Measurements from ENCODE around the gene ISCA1. TPM values are rescaled to one million over a fixed set of nuclear protein-coding genes. Genes with fewer than 3 reads are reported as not detected.

Gene ISCA1
- polyA plus RNA-seq, 3 donors from 2014 or later = 50.8 to 95.3 (median 74.9) TPM

GRCh38 chr9:86279839-86280238 lies 2.5 kb downstream of the ISCA1 start:
- peaks cover 41 to 59% of the 10 kb centered on the region in 2 donors for H3K4me1 Mint-ChIP-seq
- H3K4me3 Mint-ChIP-seq = peak overlapping the region in 4 of 5 donors; percentile 49 to 64 (median 54)
- no peaks in the 10 kb centered on the region for H3K9me3 Mint-ChIP-seq
- H3K27me3 Mint-ChIP-seq (ENCODE audit: low read depth in 3 of 3) = peaks cover 5 to 13% (median 12%) of the 10 kb centered on the region in 3 donors
- peaks cover 0 to 7% (median 0%) of the 10 kb centered on the region in 3 donors for H3K36me3 Mint-ChIP-seq
- no peak for DNase-seq
- H3K27ac Mint-ChIP-seq = peak overlapping the region in 2 of 6 donors; percentile 53 to 62

- DNase-seq = no peak
- H3K36me3 Mint-ChIP-seq = peaks cover 4 to 24% (median 7%) of the 10 kb centered on the region in 3 donors
- no peak overlapping the region for H3K27ac Mint-ChIP-seq
- no peaks in the 10 kb centered on the region for H3K9me3 Mint-ChIP-seq
- no peak overlapping the region for H3K4me3 Mint-ChIP-seq
- H3K4me1 Mint-ChIP-seq = peaks cover 28 to 60% of the 10 kb centered on the region in 2 donors
- peaks cover 0 to 5% (median 3%) of the 10 kb centered on the region in 3 donors for H3K27me3 Mint-ChIP-seq (ENCODE audit: low read depth in 3 of 3)
Observed at GRCh38 chr9:86277072-86277471, 5.3 kb downstream of the ISCA1 start.

- Mint-ChIP-seq H3K27me3 (ENCODE audit: low read depth in 3 of 3) (peaks cover 0 to 3% (median 0%) of the 10 kb centered on the region in 3 donors), H3K9me3 (no peaks in the 10 kb centered on the region), H3K27ac (no peak overlapping the region), H3K36me3 (peaks cover 13 to 35% (median 16%) of the 10 kb centered on the region in 3 donors), H3K4me1 (peaks cover 21 to 52% of the 10 kb centered on the region in 2 donors), H3K4me3 (no peak overlapping the region)
- DNase-seq = no peak
Observed at GRCh38 chr9:86275962-86276361, 6.4 kb downstream of the ISCA1 start.

GRCh38 chr9:86274821-86275643 lies 7.3 kb downstream of the ISCA1 start:
- Mint-ChIP-seq H3K4me3 (no peak overlapping the region), H3K4me1 (peaks cover 18 to 47% of the 10 kb centered on the region in 2 donors), H3K36me3 (peaks cover 14 to 37% (median 16%) of the 10 kb centered on the region in 3 donors), H3K27me3 (ENCODE audit: low read depth in 3 of 3) (peaks cover 0 to 2% (median 0%) of the 10 kb centered on the region in 3 donors), H3K9me3 (no peaks in the 10 kb centered on the region), H3K27ac (no peak overlapping the region)
- DNase-seq = no peak

- no peak overlapping the region for H3K27ac Mint-ChIP-seq
- H3K36me3 Mint-ChIP-seq = peaks cover 14 to 38% (median 16%) of the 10 kb centered on the region in 3 donors
- H3K4me3 Mint-ChIP-seq = no peak overlapping the region
- DNase-seq = no peak
- H3K9me3 Mint-ChIP-seq = no peaks in the 10 kb centered on the region
- H3K4me1 Mint-ChIP-seq = peaks cover 7 to 26% of the 10 kb centered on the region in 2 donors
- peaks cover 0 to 4% (median 3%) of the 10 kb centered on the region in 3 donors for H3K27me3 Mint-ChIP-seq (ENCODE audit: low read depth in 3 of 3)
Observed at GRCh38 chr9:86272221-86272620, 10.1 kb downstream of the ISCA1 start.

GRCh38 chr9:86263876-86264275 lies 18.5 kb downstream of the ISCA1 start:
- Mint-ChIP-seq H3K4me1 (peaks cover 2 to 14% of the 10 kb centered on the region in 2 donors), H3K9me3 (no peaks in the 10 kb centered on the region), H3K36me3 (peaks cover 11 to 28% (median 18%) of the 10 kb centered on the region in 3 donors), H3K27ac (no peak overlapping the region), H3K27me3 (ENCODE audit: low read depth in 3 of 3) (peaks cover 2 to 3% (median 2%) of the 10 kb centered on the region in 3 donors), H3K4me3 (no peak overlapping the region)
- DNase-seq = no peak

- no peak overlapping the region for H3K27ac Mint-ChIP-seq
- peaks cover 0 to 14% of the 10 kb centered on the region in 2 donors for H3K4me1 Mint-ChIP-seq
- DNase-seq = no peak
- no peak overlapping the region for H3K4me3 Mint-ChIP-seq
- peaks cover 11 to 24% (median 18%) of the 10 kb centered on the region in 3 donors for H3K36me3 Mint-ChIP-seq
- H3K27me3 Mint-ChIP-seq (ENCODE audit: low read depth in 3 of 3) = peaks cover 0 to 2% (median 0%) of the 10 kb centered on the region in 3 donors
- H3K9me3 Mint-ChIP-seq = no peaks in the 10 kb centered on the region
Observed at GRCh38 chr9:86262492-86262891, 19.8 kb downstream of the ISCA1 start.

GRCh38 chr9:86259557-86259956 lies 22.8 kb downstream of the ISCA1 start, which contains the start of gene C9orf153:
TSS of gene C9orf153 (minus strand) at chr9:86259657. CDS start at chr9:86229603, 30,054 bp downstream.
- peak within 1 kb of the TSS in 1 of 6 donors; percentile 63 for H3K27ac Mint-ChIP-seq
- no peak within 1 kb of the TSS for H3K4me3 Mint-ChIP-seq

GRCh38 chr9:86257391-86257790 lies 24.9 kb downstream of the ISCA1 start:
- no peak for DNase-seq
- H3K27me3 Mint-ChIP-seq (ENCODE audit: low read depth in 3 of 3) = peaks cover 0 to 4% (median 0%) of the 10 kb centered on the region in 3 donors
- no peaks in the 10 kb centered on the region for H3K36me3 Mint-ChIP-seq
- no peak overlapping the region for H3K4me3 Mint-ChIP-seq
- H3K4me1 Mint-ChIP-seq = no peaks in the 10 kb centered on the region
- peaks cover 0 to 8% (median 0%) of the 10 kb centered on the region in 6 donors for H3K9me3 Mint-ChIP-seq
- peak overlapping the region in 1 of 6 donors; percentile 6 for H3K27ac Mint-ChIP-seq

More at GRCh38 chr9:86259557-86259956, 22.8 kb downstream of the ISCA1 start, which contains the start of gene C9orf153:
- H3K36me3 Mint-ChIP-seq = peaks cover 9 to 20% (median 10%) of the 10 kb centered on the region in 3 donors
- no peak for DNase-seq
- no peaks in the 10 kb centered on the region for H3K9me3 Mint-ChIP-seq
- no peaks in the 10 kb centered on the region for H3K4me1 Mint-ChIP-seq
- H3K27me3 Mint-ChIP-seq (ENCODE audit: low read depth in 3 of 3) = peaks cover 0 to 2% (median 0%) of the 10 kb centered on the region in 3 donors

GRCh38 chr9:86256653-86257052 lies 25.7 kb downstream of the ISCA1 start:
- Mint-ChIP-seq H3K9me3 (peaks cover 0 to 8% (median 0%) of the 10 kb centered on the region in 6 donors), H3K27me3 (ENCODE audit: low read depth in 3 of 3) (peaks cover 0 to 4% (median 0%) of the 10 kb centered on the region in 3 donors), H3K27ac (no peak overlapping the region), H3K36me3 (peaks cover 0 to 2% (median 0%) of the 10 kb centered on the region in 3 donors), H3K4me3 (no peak overlapping the region), H3K4me1 (no peaks in the 10 kb centered on the region)
- no peak for DNase-seq

- no peak overlapping the region for H3K27ac Mint-ChIP-seq
- H3K4me3 Mint-ChIP-seq = no peak overlapping the region
- no peaks in the 10 kb centered on the region for H3K4me1 Mint-ChIP-seq
- H3K27me3 Mint-ChIP-seq (ENCODE audit: low read depth in 3 of 3) = peaks cover 0 to 4% (median 0%) of the 10 kb centered on the region in 3 donors
- no peak for DNase-seq
- peaks cover 0 to 3% (median 0%) of the 10 kb centered on the region in 3 donors for H3K36me3 Mint-ChIP-seq
- peaks cover 0 to 8% (median 0%) of the 10 kb centered on the region in 6 donors for H3K9me3 Mint-ChIP-seq
Observed at GRCh38 chr9:86253577-86253976, 28.8 kb downstream of the ISCA1 start.

GRCh38 chr9:86252870-86253269 lies 29.5 kb downstream of the ISCA1 start:
- peaks cover 0 to 10% (median 0%) of the 10 kb centered on the region in 3 donors for H3K27me3 Mint-ChIP-seq (ENCODE audit: low read depth in 3 of 3)
- no peak for DNase-seq
- H3K4me3 Mint-ChIP-seq = no peak overlapping the region
- H3K4me1 Mint-ChIP-seq = no peaks in the 10 kb centered on the region
- no peak overlapping the region for H3K27ac Mint-ChIP-seq
- peaks cover 0 to 3% (median 0%) of the 10 kb centered on the region in 3 donors for H3K36me3 Mint-ChIP-seq
- H3K9me3 Mint-ChIP-seq = peaks cover 0 to 8% (median 0%) of the 10 kb centered on the region in 6 donors

- no peak overlapping the region for H3K27ac Mint-ChIP-seq
- H3K4me1 Mint-ChIP-seq = no peaks in the 10 kb centered on the region
- H3K36me3 Mint-ChIP-seq = peaks cover 0 to 3% (median 0%) of the 10 kb centered on the region in 3 donors
- peaks cover 0 to 8% (median 0%) of the 10 kb centered on the region in 6 donors for H3K9me3 Mint-ChIP-seq
- peaks cover 0 to 10% (median 0%) of the 10 kb centered on the region in 3 donors for H3K27me3 Mint-ChIP-seq (ENCODE audit: low read depth in 3 of 3)
- DNase-seq = no peak
- no peak overlapping the region for H3K4me3 Mint-ChIP-seq
Observed at GRCh38 chr9:86250123-86250522, 32.2 kb downstream of the ISCA1 start.

GRCh38 chr9:86248746-86249145 lies 33.6 kb downstream of the ISCA1 start:
- H3K4me3 Mint-ChIP-seq = no peak overlapping the region
- no peak for DNase-seq
- H3K9me3 Mint-ChIP-seq = peaks cover 0 to 8% (median 0%) of the 10 kb centered on the region in 6 donors
- peaks cover 0 to 3% (median 0%) of the 10 kb centered on the region in 3 donors for H3K36me3 Mint-ChIP-seq
- peaks cover 0 to 14% (median 0%) of the 10 kb centered on the region in 3 donors for H3K27me3 Mint-ChIP-seq (ENCODE audit: low read depth in 3 of 3)
- no peak overlapping the region for H3K27ac Mint-ChIP-seq
- no peaks in the 10 kb centered on the region for H3K4me1 Mint-ChIP-seq

Measured in immature natural killer cell (primary cell).